Heart right ventricle (tissue), 16 donors: Measurements from ENCODE around the gene TMPRSS9. TPM values are rescaled to one million over a fixed set of nuclear protein-coding genes. Genes with fewer than 3 reads are reported as not detected.

ENCODE experiments used
- ATAC-seq, 8 donors: fragments of 200-7000 bp; cut with Tn5 transposase; one replicate each; pipeline ENCODE4 v1.9.1; 2020; ENCODE audit warnings: mild to moderate bottlenecking in 8 of 8, moderate library complexity in 8 of 8, moderate number of reproducible peaks in 1 of 8
- DNase-seq, 2 donors: peaks; one replicate each; pipeline ENCODE4 v3.0.0-alpha.2; 2020
- H3K27ac ChIP-seq, 10 donors: fragments of 200-600 bp; sonication (generic) in 2 of 10; one replicate each; pipeline versions ENCODE4 v1.5.0 to v1.8.0; 2020 to 2022; ENCODE audit warnings: mild to moderate bottlenecking in 3 of 10
- H3K27me3 ChIP-seq, 7 donors: fragments of 200-600 bp; one replicate each; pipeline ENCODE4 v1.8.0; 2021 to 2022; ENCODE audit warnings: mild to moderate bottlenecking in 2 of 7
- H3K36me3 ChIP-seq, 9 donors: fragments of 200-600 bp; sonication (generic) in 1 of 9; one replicate each; pipeline versions ENCODE4 v1.5.0 to v1.8.0; 2020 to 2022; ENCODE audit warnings: mild to moderate bottlenecking in 2 of 9
- H3K4me1 ChIP-seq, 9 donors: fragments of 200-600 bp; sonication (generic) in 1 of 9; one replicate each; pipeline versions ENCODE4 v1.5.0 to v1.8.0; 2020 to 2022; ENCODE audit warnings: mild to moderate bottlenecking in 4 of 9
- H3K4me3 ChIP-seq, 10 donors: fragments of 200-600 bp; sonication (generic) in 2 of 10; one replicate each; pipeline versions ENCODE4 v1.5.0 to v1.8.0; 2020 to 2022; ENCODE audit warnings: mild to moderate bottlenecking in 7 of 10, moderate library complexity in 2 of 10
- H3K9me3 ChIP-seq, 11 donors: fragments of 200-600 bp in 10 of 11; sonication (generic) in 2 of 11; one replicate each; pipeline versions ENCODE4 v1.5.0 to v1.8.0; 2013 to 2022; ENCODE audit warnings: mild to moderate bottlenecking in 2 of 11, control low read depth in 1 of 11, moderate library complexity in 1 of 11
- CTCF ChIP-seq, 9 donors: fragments of 200-600 bp; sonication (generic) in 2 of 9; IDR thresholded peaks; one replicate each; pipeline versions ENCODE4 v1.5.0 to v1.8.0; 2021 to 2022; ENCODE audit warnings: antibody characterized with exemption in 9 of 9, mild to moderate bottlenecking in 5 of 9, moderate library complexity in 1 of 9
- WGBS, 2 donors: extraction: QIAGEN DNeasy Blood & Tissue Kit; methylation state at CpG; one replicate each; pipeline ENCODE4 v1.1.7; 2013; ENCODE audit warnings: inconsistent platforms in 1 of 2; 5-methylcytosine and 5-hydroxymethylcytosine counted together
- intact Hi-C, 10 donors: fragments of 100-400 bp; cut with DNase I; formaldehyde crosslinking; loops; one replicate each; pipeline versions ENCODE4 v1.11.1 to v1.14.2; 2022
- polyA plus RNA-seq, 2 donors: library from polyadenylated mRNA; stranded (reverse); fragments of 200-250 nt; gene quantifications; one replicate each; pipeline ENCODE4 v1.2.3, GENCODE V29; 2013
- total RNA-seq, 10 donors: library from RNA; stranded (reverse); fragmentation: NEBNext Ultra II Directional in 3 of 10; extraction: Animal tissue kit (Norgen Biotek cat#: 25700) in 3 of 10; gene quantifications; one replicate each; pipeline versions ENCODE4 v1.2.1 to v1.2.4, GENCODE V29; 2021 to 2023
- donor health status: Arrhythmogenic right ventricular cardiomyopathy.
- donor health status: ischemic (EF 13 %, LVEDD 7.1; RV severe dilation, severe dysfunction).
- donor health status: healthy with polysubstance abuse.
- donor health status: DM: no; HTN: yes; CAD: no.
- donor health status: DM: no; HTN: no; CAD: no.
- donor health status: ischemic (EF 25% LVEDD 6.9; RV normal size, moderate dysfunction).
- donor health status: ischemic (EF 25% LVEDD 5.7; RV mildly dilated, moderate dysfunction).
- donor health status: healthy.
- donor health status: DM: yes; HTN: yes; CAD: no.
- donor health status: Ischemic cardiomyopathy.
- donor health status: ischemic (EF 35%, LVEDD 5.7; RV mildly dilated, moderate dysfunction).
- donor health status: nonischemic (EF 11% LVEDD 7.7; RV severe dilation, severe dysfunction).
- donor health status: DM: yes; HTN: yes; CAD: no.
- donor health status: PGD.
- donor health status: ischemic (EF 29% LVEDD 5.4; RV normal size, mild dysfunction).
- donor health status: nonischemic (EF 23%, LVEDD 6.1; RV moderate dilation, normal function).

Gene TMPRSS9
- total and polyA plus RNA-seq, 12 donors = 0.01 TPM; not detected in 11

GRCh38 chr19:2321565-2322283, 38.3 kb upstream of the TMPRSS9 start:
- no peak overlapping the region for H3K27ac ChIP-seq
- TF ChIP-seq CTCF (IDR thresholded peaks at IDR 0.05) = no peak
- ATAC-seq (no peak), DNase-seq (no peak)
- H3K4me3 ChIP-seq = no peak overlapping the region
- H3K4me1 ChIP-seq = peaks cover 0 to 18% (median 10%) of the 10 kb centered on the region in 9 donors
- WGBS, 2 donors = 93 to 94% methylated on average over 39 of the region's 39 CpGs
- no peaks in the 10 kb centered on the region for H3K27me3 ChIP-seq
- intact Hi-C loops = no loop called here
- no peaks in the 10 kb centered on the region for H3K9me3 ChIP-seq
- H3K36me3 ChIP-seq = peaks cover 0 to 52% (median 0%) of the 10 kb centered on the region in 9 donors

DNA sequence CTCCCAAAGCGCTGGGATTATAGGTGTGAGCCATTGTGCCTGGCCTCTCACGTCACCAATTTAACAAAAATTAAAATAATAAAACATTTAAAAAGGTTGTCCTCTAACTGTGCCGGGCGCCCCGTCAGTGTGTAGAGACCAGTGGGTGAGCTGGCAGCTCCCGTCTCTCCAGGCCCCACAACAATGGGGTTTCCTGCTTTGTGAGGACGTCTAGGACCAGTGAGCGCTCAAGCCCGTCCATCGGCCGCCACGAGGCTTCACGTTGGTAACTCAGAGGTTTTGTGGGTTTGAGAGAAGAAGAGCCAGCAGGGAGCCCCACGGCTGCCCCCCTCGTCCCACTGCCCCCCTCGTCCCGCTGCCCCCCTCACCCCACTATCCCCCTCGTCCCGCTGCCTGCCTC, 36.4 kb upstream of the TMPRSS9 start:
- no peak for ATAC-seq
- intact Hi-C loops = no loop called here
- Histone ChIP-seq H3K36me3 (peaks cover 0 to 54% (median 0%) of the 10 kb centered on the region in 9 donors), H3K4me1 (peaks cover 8 to 23% (median 17%) of the 10 kb centered on the region in 9 donors), H3K9me3 (no peaks in the 10 kb centered on the region), H3K27me3 (no peaks in the 10 kb centered on the region), H3K27ac (no peak overlapping the region), H3K4me3 (no peak overlapping the region)
- TF ChIP-seq CTCF (IDR thresholded peaks at IDR 0.05) = no peak
- DNase-seq = no peak
- WGBS, 2 donors = 92 to 93% methylated on average over 19 of the region's 19 CpGs

DNA sequence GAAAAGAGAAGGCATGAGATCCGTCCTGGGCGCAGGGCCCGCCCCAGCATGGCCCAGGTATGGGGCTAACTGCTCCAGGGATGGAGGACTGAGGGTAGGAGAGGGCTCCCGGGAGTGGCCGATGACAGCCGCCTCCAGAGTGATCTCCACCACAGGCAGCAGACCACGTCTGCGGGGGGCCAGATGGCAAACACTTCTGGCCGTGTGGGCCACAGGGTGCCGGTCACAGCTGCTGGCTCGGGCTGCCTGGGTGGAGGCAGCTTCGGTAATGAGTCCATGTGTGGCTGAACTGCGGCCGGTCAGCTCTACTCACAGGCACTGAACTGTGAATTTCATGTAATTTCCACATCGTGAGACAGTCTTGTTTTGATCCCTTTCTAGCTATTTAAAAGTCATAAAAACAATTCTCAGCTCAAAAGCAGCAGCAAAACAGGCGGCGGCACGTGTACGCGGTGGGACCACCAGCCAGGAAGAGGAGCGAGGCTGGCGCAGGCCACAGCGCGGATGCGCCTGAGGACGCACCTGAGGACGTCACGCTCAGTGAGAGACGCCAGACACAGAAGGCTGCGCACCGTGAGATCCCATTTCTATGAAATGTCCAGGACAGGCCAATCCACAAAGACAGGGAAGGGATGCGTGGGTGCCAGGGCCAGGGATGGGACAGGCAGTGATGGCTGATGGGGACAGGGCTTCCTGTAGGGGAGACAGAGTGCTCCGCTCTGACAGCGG, 35.7 kb upstream of the TMPRSS9 start:
- intact Hi-C loops = no loop called here
- ATAC-seq (no peak), DNase-seq (no peak)
- WGBS, 2 donors = 87 to 88% methylated on average over 34 of the region's 34 CpGs
- H3K27ac ChIP-seq = no peak overlapping the region
- no peak for TF ChIP-seq CTCF (IDR thresholded peaks at IDR 0.05)
- peaks cover 8 to 26% (median 21%) of the 10 kb centered on the region in 9 donors for H3K4me1 ChIP-seq
- H3K4me3 ChIP-seq = no peak overlapping the region
- no peaks in the 10 kb centered on the region for H3K27me3 ChIP-seq
- peaks cover 0 to 54% (median 0%) of the 10 kb centered on the region in 9 donors for H3K36me3 ChIP-seq
- no peaks in the 10 kb centered on the region for H3K9me3 ChIP-seq

- 79 to 80% methylated on average over 29 of the region's 29 CpGs for WGBS, 2 donors
Observed at GRCh38 chr19:2325281-2326046, 34.6 kb upstream of the TMPRSS9 start.

More at GRCh38 chr19:2325281-2326046, 34.6 kb upstream of the TMPRSS9 start:
- ATAC-seq (no peak), DNase-seq (no peak)
- intact Hi-C loops = no loop called here
- Histone ChIP-seq H3K27me3 (no peaks in the 10 kb centered on the region), H3K36me3 (peaks cover 0 to 54% (median 0%) of the 10 kb centered on the region in 9 donors), H3K4me1 (peaks cover 14 to 32% (median 31%) of the 10 kb centered on the region in 9 donors), H3K4me3 (no peak overlapping the region), H3K27ac (no peak overlapping the region), H3K9me3 (no peaks in the 10 kb centered on the region)
- TF ChIP-seq CTCF (IDR thresholded peaks at IDR 0.05) = no peak
